HG02798 (cell line): ENCODE measurements around the gene PAX3.

Experiments used
- ATAC-seq: cut with Tn5 transposase; IDR thresholded peaks from one replicate; pipeline ENCODE4 v1.9.1; 2021; ENCODE audit warnings: mild to moderate bottlenecking; ENCODE audit not compliant: unreplicated experiment, poor library complexity

Gene PAX3

DNA sequence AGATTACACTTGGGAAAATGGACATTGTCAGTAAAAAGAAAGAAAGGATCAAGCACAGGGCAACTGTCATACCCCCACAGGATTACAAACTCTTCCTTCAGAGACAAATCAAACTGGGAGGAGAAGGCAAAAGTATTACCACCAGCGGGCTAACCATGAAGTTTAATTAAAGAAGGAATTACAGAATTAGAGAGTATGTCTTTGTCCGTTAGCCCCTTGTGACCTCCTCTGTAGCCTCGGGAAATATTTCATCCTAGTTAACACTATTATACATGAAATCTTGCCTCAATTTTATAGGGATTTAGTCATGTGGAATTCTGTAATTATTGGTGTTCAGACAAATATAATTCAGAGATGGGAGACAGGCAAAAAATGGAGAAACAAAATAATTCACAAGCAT is 60.7 kb downstream of the PAX3 start:
- ATAC-seq: no peak

DNA sequence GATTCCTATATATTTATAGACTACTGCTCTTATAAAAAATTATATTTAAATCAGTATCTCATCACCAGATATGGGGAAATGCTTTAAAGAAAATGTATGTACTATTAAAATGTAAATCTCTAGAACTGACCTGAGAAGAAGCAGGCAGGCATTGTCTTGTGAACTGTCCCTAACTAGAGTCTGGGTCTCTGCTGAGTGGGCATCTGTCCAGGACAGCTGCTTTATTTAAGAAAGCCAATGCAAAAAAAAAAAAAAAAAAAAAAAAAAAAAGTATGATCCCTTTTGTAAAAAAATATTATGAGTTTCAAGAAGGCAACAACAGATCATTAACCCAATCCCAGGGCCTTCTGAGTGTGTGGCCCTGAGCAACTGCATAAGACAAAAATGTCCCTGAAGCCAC is 66.0 kb downstream of the PAX3 start:
- ATAC-seq: no peak

DNA sequence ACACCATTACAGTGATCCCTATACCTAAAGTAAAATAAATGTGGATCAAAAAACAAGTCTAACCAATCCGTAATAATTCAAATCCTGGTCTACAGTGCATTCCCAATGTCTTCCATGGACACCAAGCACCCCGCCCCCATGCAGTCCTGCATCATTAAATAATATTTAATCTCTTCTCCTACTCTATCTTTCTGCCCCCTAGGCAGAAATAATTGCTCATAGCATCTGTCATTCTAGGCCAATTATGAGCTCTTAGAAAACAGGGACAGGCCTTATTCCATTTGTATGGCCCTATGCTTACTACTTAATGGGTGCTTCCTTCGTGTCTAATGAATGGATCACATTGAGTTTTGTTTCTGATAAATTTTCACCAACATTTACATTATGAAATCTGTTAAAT is 66.4 kb downstream of the PAX3 start:
- ATAC-seq: no peak

DNA sequence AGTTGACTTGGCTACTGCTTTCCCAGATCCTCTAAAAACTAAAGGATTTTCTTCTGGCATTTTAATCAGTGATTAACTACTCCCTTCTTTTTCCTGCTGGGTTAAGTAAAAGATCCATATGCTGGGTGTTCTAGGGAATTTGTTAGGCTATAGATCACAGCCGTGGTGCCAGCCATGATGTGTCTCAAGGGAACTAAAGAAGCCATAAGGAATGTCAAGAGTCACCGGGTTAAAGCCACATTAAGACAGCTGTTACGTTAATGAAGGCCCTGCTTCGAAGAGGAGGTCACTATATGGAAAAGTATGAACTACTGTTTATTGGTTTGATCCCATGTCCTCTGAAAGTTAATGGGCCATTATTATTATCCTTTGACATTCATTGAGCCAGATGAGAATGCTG is 70.7 kb downstream of the PAX3 start:
- ATAC-seq: no peak

DNA sequence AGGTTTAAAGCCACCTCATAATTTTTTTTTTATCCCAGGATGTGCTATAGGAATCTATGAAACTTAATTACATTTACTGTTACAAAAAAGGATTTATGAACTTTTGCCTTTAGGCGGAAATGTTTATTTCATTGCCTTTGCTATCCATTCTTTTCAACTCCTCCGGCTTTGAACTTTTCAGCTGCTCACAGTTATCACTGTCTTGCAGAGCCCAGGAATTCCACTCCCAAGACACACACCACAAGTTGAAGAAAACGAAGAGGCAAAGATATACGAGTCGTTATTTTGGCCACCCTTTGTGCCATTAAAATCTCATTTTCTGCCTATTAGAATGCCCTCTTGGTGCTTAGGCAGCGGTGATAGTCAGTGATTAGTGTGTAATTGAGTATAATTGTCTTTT is 80.0 kb downstream of the PAX3 start:
- ATAC-seq: no peak

DNA sequence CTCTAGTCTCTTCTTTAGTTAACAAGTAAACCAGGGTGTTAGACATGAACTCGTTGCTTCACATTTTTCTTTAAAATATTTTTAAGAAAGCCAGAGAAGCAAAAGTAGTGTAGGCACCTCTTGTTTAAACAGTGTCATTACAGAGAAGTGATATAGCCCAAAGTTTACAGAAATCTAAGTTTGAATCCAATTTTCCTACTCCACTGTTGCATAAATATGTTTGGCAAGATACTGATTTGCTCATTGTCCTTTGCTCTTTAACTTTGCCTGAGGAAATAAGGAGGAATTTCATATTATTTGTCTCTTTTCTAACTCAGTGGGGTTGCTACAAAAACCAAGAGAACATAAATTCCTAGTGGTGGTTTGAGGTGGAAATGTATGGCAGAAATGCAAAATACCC is 81.1 kb downstream of the PAX3 start:
- no peak for ATAC-seq

DNA sequence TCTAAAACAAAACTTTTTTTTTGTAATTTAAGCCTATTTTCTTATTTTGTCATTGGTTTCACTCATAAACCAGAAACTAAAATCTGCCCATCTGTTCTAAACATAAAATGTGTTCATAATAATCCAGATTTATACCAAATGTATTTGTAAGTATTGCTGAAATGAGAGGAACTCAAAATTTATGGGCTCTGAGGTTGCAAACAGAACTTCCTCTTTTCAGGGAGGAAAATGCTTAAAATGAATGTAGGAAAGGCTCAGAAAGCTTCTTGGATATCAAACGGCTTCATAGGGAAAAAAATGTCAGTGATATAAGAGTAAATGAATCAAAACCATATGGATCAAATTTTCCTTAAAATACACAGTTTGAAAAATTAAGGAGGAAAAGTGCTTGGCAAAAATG is 83.9 kb downstream of the PAX3 start:
- ATAC-seq: no peak

DNA sequence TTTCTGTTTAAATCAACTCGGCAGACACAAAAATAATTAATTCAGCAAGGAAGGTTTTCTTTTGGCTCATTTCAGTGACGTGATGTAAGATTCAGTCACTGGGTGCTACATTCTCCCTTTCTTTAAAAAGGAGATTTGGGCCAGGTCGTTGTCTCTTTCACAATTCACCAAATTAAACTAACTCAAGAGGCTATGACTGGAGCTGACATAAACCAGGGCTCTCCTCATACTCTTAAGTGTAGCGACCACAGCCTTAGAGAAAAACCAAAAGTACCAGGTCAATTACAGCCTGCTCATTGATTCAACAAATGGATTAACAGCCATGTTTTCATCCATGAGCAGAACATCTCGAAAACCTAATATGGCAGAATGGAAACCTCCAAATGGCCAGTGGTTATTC is 85.7 kb downstream of the PAX3 start:
- ATAC-seq: no peak

DNA sequence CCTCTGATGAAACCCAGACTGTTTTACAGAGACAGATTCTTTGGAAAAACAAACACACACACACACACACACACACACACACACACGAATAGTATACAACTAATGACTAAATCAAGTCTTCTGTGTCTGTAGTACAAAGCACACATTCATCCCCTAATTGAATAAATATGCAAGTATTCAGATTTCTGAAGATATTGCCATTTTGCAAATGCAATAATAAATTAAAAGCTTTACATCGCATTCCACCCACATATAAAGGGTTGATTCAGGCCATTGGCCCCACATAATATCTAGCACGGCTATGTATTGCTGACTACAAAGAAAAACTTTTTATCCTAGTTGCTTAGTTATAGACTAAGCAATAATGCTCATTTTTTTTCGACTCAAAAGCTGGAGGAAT is 86.2 kb downstream of the PAX3 start:
- no peak for ATAC-seq

DNA sequence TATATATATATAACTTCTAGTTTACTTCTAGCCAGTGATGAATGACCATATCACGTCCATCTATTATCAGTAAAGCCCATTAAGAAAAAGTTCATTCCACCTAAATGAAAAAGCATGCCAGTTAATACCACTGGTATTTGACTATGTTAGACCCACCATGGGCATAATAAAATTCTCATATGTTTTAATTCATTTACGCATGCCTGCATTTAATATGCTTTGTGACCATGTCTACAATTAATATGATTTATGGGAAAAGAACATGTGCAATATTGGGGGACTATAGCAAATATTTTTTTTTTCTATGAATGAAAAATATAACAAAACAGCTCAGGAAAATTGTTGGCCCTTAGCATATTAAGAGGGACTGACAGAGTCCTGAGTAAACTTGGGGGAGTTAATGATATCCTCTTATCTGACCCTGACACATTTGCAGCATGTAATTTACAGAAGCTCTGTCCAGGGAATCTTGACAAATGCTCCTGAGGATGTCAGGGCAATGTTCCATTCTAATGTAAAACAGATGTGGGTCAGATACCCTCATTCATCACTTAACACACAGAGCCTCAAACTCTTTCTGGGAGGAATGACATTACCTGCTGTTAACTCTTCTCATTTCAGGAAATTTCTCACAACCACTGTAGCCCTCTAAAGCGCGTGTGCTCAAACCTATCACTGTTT is 90.6 kb downstream of the PAX3 start:
- no peak for ATAC-seq

DNA sequence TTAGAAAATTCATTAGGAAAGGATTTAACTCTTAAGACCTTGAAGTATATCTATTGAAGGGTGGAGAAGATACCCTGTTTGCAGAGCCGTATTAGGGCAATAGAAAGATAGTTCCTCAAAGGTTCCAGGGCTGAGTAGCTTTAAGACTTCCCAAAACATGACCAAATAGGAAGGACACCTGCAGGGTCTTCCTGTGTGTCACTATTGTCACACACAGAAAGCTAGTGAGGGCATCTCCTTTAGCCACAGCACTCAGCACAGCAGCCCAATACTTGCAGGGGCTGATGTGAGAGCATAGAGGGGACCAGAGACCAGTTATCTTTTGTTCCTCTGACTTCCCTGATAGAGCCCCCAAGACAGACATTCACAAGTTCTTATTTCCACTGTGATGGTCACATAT is 93.7 kb downstream of the PAX3 start:
- ATAC-seq: no peak

DNA sequence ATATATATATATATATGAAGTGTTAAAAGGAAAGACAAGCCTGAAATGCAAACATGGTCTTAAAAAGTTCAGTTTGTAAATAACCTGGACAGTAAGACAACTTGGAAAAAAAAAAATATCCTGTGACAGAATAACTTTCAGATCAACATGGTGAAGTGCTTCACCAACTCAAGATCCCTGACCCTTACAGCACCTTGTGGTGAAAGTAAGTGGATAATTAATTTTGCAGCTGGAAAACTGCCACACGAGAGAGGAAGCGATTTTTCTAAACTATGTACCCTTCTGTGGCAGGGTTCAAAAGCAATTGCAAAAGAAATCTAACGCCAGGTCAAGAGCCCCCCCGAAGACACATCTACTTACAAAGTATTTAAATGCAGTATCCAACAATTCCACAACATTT is 95.8 kb downstream of the PAX3 start:
- no peak for ATAC-seq

DNA sequence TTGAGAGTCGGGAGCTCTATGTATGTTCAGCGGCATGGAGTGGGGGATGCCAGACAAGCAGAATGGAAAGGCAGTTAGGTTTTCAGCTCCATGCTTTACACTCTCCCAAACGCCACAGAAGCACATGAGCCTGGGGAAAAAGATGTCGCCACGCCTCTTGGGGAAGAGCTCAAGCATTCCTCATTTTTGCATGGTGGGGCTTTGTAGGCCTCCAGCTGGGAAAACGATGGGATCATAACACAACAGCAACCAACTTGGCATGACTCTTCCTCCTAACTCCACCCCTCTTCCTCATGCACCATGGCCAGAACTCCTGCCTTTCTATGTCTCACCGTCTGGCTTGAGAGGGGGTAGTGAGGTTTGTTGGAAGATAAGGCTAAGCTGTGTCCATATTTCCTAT is 102.6 kb downstream of the PAX3 start:
- no peak for ATAC-seq

DNA sequence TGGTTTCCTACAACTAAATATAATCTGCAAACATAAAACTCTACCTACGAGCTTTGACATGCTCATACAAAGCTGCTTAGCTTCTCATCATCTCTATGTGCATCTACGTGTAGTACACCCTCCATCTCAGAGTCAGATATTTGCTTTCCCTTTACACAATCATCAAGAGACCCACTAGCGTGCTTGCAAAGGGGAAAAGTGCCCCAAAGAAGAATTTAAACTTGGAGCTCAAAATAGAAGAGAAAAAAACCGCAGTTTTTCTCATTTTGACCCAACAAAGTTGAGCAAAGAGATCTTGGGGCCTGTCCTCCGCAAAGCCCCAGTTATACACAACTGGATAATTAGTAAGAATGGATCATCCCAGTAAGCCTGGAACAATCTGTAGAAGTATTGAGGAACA is 104.1 kb downstream of the PAX3 start:
- ATAC-seq: no peak

DNA sequence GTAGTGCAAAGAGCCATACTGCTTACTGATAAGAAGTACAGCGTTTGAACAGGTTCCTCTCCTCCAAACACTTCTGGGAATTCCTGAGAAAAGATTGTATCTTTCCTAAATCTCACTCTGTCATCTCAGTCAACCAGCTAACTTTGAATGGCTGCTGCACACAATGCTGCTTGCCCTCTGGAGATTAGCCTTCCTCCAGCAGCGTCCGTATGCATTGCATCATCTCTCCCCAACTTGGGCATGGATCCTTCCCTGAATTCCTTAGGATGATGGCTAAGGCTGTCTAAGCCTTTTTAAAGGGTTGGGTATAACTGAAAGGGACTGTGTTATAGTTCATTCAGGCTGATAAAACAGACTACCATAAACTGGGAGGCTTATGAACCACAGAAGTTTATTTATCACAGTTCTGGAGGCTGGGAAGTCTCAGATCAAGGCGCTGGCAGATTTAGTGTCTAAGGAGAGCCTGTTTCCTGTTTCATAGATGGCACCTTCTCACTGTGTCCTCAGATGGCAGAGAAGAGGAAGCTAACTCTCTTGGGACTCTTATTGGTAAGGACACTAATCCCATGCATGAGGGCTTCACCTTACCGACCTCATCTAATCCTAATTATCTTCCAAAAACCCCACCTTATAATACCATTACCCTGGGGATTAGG is 105.3 kb downstream of the PAX3 start:
- ATAC-seq: no peak

DNA sequence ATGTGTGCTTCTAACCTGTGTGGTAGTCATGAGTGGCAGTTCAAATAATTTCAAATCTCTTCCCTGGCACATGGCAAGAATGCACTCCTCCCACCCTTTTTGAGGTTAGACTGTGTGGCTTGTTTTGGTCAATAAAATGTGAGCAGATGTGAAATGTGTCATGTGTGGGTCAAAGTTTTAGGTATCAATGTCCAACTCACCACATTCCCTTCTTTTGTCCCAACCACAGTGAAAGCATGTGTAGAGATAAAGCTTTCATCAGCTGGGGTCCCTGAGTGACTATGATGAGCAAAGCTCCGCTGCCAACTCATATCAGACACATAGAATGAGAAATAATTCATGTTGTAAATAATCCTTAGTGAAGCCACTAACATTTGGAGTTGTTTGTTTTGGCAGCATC is 118.2 kb downstream of the PAX3 start:
- ATAC-seq: no peak

DNA sequence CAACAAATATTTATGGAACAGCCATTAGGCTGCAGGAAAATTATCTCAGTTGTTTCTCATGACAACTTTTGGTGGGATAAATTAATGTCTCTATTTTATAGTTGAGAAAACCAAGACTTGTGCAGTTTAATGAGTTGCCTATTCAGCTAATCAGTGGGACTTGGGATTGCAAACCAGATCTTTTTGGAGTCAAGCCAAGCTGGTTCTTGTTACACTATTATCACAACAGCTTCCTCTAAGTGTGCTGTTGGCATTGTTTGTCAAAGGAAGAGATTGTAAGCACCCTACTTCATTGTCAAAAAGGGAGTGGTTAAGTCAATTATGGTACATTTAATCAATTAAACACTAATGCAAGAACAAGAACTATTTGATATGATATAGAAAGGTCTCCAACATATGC is 119.2 kb downstream of the PAX3 start:
- no peak for ATAC-seq

DNA sequence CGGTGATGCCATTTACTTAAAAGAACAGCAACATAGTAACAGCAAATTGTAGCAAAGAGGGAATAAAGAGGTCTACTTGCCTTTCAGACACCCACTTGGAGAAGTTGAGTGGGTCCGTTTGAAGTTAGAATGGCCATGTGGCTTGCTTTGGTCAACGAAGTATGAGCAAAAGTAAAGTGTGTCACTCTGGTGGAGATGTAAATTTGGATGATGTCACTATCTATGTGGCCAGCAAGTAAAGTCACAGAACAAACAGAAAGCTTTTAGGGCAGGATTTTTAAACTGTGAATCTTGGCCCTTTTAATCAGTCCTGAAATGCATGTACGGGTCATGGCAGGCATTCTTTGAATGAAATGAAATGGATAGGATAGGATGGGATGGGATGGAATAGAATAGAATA is 120.3 kb downstream of the PAX3 start:
- no peak for ATAC-seq

DNA sequence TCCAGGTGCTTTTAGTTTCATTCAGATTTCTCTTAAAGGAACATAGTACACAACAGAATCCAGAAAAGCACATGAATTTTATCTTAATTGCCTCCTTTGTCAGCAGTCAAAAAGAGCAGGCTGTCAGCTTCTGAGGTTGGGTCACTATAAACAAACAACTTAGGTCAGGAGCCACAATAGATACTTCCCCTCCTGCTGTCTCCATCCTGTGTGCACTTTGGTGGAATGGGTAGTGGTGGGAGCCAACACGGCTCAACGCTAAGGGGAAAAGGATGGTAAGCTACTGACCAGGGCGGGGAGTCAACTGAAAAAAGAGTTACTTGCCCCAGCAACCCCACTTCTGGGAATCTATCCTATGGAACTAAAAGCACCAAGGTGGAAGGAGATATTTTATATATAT is 121.9 kb downstream of the PAX3 start:
- ATAC-seq: no peak

DNA sequence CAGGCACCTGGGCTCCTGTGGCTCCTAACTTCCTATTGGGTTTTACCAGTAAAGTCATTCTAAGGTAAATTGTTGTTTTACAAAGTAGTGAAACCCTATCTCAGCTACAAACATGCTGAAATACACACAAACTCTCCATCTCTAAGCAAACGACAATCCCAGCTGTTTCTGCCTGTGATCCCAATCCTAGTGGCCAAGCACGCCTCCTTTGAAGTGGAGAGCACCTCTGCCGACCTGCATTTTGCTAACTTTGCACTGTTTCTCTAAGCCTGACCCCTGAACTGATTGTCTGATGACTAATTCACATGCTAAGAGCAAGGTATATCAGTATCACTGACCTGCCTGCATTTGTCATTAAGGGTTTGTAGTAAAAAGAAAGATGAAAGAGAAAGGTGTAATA is 124.3 kb downstream of the PAX3 start:
- no peak for ATAC-seq

DNA sequence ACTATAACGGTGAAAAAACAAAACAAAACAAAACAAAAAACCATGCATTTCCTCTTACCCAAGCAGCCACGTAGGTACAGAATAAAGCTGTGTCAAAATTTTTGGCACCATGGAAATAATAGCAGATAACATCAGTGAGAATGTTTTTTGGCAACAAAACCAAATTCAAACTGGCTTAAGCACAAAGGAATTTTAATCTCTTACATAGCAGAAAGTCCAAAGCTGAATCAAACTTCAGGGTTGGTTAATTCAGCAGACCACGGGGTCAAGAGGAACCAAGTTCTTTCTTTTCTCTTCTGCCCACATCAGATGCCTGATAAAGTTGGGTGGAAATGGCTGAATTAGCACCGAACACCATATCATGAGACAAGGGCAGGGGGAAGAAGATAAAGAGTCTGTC is 129.5 kb downstream of the PAX3 start:
- no peak for ATAC-seq

DNA sequence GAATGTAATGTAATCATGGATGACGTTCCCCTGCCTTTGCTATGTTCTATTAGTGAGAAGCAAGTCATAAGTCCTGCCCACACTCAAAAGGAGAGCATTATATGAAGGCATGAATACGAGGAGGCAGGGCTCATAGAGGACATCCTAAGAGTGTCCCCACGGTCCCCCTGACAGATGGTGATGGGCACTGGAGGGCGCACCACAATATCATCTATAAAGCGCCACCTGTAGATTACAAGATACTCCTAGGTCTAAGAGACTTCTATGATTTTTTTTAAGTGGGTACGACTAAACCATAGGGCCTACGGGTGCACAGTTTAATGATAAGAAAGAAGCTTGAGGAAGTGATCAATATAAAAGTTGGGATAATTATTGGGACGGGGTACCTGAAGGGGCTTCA is 131.0 kb downstream of the PAX3 start:
- no peak for ATAC-seq

DNA sequence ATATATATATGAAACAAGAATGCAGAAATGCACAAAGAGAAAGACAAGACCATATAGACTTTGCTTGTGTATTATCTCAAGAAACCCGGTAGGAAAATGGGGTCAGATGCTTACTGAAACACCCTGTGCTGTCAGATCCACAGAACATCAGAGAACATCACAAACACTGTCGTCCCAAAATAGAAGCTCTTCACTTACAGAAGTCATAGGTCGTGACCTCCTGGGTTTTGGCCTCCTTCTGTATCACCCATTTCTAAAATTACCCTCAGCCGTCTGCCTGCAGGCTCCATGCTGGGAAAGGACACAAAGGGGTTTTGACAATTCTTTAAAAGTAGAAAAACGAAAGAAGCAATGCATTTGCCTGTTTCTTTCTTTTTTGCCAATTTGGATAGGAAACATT is 137.9 kb downstream of the PAX3 start:
- ATAC-seq: no peak
